Vagina (tissue), 2 donors: ENCODE data around the gene CSTB.

Experiments
- POLR2A ChIP-seq, 2 donors: fragments of 450-650 bp; IDR thresholded peaks; one replicate each; pipeline ENCODE4 v1.6.1; 2017; ENCODE audit warnings: antibody characterized with exemption in 2 of 2, mild to moderate bottlenecking in 2 of 2, moderate library complexity in 2 of 2
- POLR2AphosphoS5 ChIP-seq, 2 donors: sonication (generic); formaldehyde crosslinking; IDR thresholded peaks; one replicate each; pipeline ENCODE4 v1.9.0; 2017; ENCODE audit warnings: antibody characterized with exemption in 2 of 2, mild to moderate bottlenecking in 2 of 2, low read depth in 1 of 2; ENCODE audit not compliant: insufficient read depth in 1 of 2
- TF ChIP-seq, protein P1 (sequence below), 3 experiments: fragments of 450-650 bp in 2 of 3; fragments of 200-600 bp in 1 of 3; sonication (generic) in 1 of 3; IDR thresholded peaks; one replicate each; pipeline ENCODE4 v1.5.1; 2017 to 2019; ENCODE audit warnings: antibody characterized with exemption in 3 of 3, mild to moderate bottlenecking in 2 of 3, moderate library complexity in 2 of 3

DNA sequence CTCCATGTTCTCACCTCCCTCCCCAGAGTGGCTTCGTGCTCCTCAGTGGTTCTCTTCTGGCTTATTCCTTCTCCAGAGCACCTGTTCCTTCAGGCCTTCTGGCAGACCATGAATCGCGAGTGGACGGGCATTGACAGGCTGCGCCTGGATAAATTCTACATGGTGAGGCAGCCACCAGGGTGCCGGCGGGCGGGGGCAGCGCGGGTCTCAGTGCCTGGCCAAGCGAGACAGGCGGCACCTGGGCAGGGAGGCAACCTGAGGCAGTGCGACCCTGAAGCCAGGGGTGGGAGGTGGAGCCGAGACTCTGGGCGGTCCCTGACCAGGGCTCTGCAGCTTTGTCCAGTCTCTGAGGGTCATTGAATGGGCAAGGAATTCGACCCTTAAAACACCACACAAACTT lies 17.1 kb upstream of the CSTB start:
- TF ChIP-seq, protein P1, sequence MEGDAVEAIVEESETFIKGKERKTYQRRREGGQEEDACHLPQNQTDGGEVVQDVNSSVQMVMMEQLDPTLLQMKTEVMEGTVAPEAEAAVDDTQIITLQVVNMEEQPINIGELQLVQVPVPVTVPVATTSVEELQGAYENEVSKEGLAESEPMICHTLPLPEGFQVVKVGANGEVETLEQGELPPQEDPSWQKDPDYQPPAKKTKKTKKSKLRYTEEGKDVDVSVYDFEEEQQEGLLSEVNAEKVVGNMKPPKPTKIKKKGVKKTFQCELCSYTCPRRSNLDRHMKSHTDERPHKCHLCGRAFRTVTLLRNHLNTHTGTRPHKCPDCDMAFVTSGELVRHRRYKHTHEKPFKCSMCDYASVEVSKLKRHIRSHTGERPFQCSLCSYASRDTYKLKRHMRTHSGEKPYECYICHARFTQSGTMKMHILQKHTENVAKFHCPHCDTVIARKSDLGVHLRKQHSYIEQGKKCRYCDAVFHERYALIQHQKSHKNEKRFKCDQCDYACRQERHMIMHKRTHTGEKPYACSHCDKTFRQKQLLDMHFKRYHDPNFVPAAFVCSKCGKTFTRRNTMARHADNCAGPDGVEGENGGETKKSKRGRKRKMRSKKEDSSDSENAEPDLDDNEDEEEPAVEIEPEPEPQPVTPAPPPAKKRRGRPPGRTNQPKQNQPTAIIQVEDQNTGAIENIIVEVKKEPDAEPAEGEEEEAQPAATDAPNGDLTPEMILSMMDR (IDR thresholded peaks at IDR 0.05) = no peak
- TF ChIP-seq POLR2AphosphoS5 (IDR thresholded peaks at IDR 0.05; ENCODE audit: insufficient read depth in 1 of 2, low read depth in 1 of 2) (no peak), POLR2A (IDR thresholded peaks at IDR 0.05) (no peak)
